IMR-90 (cell line): ENCODE data around the gene OR2AK2. TPM values are rescaled to one million over a fixed set of nuclear protein-coding genes. Genes with fewer than 3 reads are reported as not detected.

ENCODE experiments used
- ATAC-seq: fragments of 200-7000 bp; cut with Tn5 transposase; 2 replicates; pipeline ENCODE4 v1.9.1; 2020; ENCODE audit warnings: low read depth, mild to moderate bottlenecking, moderate library complexity
- BruUV-seq: library from RNA; stranded (reverse); fragments of 400-500 nt; replicated peaks from 2 replicates; lab custom pipeline; 2021; lab: Mats Ljungman, UMichigan
- CTCF ChIA-PET: fragments of 300-600 bp; formaldehyde crosslinking; extraction: SDS; loops from one replicate; lab custom pipeline; 2021; ENCODE audit warnings: antibody characterized with exemption; lab: Yijun Ruan, JAX
- POLR2A ChIA-PET: fragments of 300-600 bp; sonication (Branson Sonifier 250); formaldehyde crosslinking; loops from one replicate; lab custom pipeline; 2022; ENCODE audit warnings: antibody characterized with exemption; ENCODE audit not compliant: unreplicated experiment; lab: Charles Lee
- DNase-seq: peaks from one replicate; pipeline ENCODE4 v3.0.0; 2013
- H2AFZ ChIP-seq: replicated peaks from 2 replicates; pipeline ENCODE3; 2013; ENCODE audit warnings: low read length, mild to moderate bottlenecking; ENCODE audit not compliant: poor library complexity
- H2AK5ac ChIP-seq: 2 replicates; pipeline ENCODE4 v1.6.1; 2013; ENCODE audit warnings: low read depth, low read length, inconsistent platforms
- H2AK9ac ChIP-seq: replicated peaks from 2 replicates; pipeline ENCODE3; 2013; ENCODE audit warnings: mild to moderate bottlenecking, low read depth, low read length, moderate library complexity; ENCODE audit not compliant: poor library complexity
- H2BK120ac ChIP-seq: 2 replicates; pipeline ENCODE4 v1.6.1; 2013; ENCODE audit warnings: low read depth, low read length, inconsistent platforms
- H2BK15ac ChIP-seq: 3 replicates; pipeline ENCODE4 v1.6.1; 2013; ENCODE audit warnings: low read depth, low read length, inconsistent platforms
- H2BK20ac ChIP-seq: 2 replicates; pipeline ENCODE4 v1.6.1; 2013; ENCODE audit warnings: low read depth, mild to moderate bottlenecking, inconsistent platforms, low read length, moderate library complexity
- H2BK5ac ChIP-seq: 2 replicates; pipeline ENCODE4 v1.6.1; 2013; ENCODE audit warnings: mild to moderate bottlenecking, low read depth, low read length, inconsistent platforms; ENCODE audit not compliant: poor library complexity, severe bottlenecking
- H3K14ac ChIP-seq: replicated peaks from 2 replicates; pipeline ENCODE4 v1.6.1; 2013; ENCODE audit warnings: low read depth, low read length, inconsistent platforms
- H3K18ac ChIP-seq: 2 replicates; pipeline ENCODE4 v1.6.1; 2013; ENCODE audit warnings: low read depth, low read length, control low read depth
- H3K23ac ChIP-seq: 2 replicates; pipeline ENCODE4 v1.6.1; 2013; ENCODE audit warnings: low read depth, low read length, inconsistent platforms
- H3K27ac ChIP-seq: 2 replicates; pipeline ENCODE4 v1.5.1; 2013; ENCODE audit warnings: mild to moderate bottlenecking, control low read depth, low read length; ENCODE audit not compliant: insufficient read depth
- H3K27me3 ChIP-seq: 2 replicates; pipeline ENCODE4 v1.6.1; 2013; ENCODE audit warnings: low read length; ENCODE audit not compliant: control insufficient read depth, insufficient read depth
- H3K36me3 ChIP-seq: 2 replicates; pipeline ENCODE4 v1.6.1; 2013; ENCODE audit warnings: low read length, mixed read lengths; ENCODE audit not compliant: control insufficient read depth, insufficient read depth
- H3K4ac ChIP-seq: 2 replicates; pipeline ENCODE4 v1.6.1; 2013; ENCODE audit warnings: low read depth, low read length, inconsistent platforms
- H3K4me1 ChIP-seq: 2 replicates; pipeline ENCODE4 v1.6.1; 2013; ENCODE audit warnings: low read length, mixed read lengths; ENCODE audit not compliant: control insufficient read depth, insufficient read depth
- H3K4me2 ChIP-seq: 2 replicates; pipeline ENCODE4 v1.6.1; 2013; ENCODE audit warnings: low read depth, mild to moderate bottlenecking, control low read depth, low read length, moderate library complexity
- H3K4me3 ChIP-seq: 2 replicates; pipeline ENCODE4 v1.5.1; 2013; ENCODE audit warnings: low read depth, mild to moderate bottlenecking, control low read depth, low read length, moderate library complexity; ENCODE audit not compliant: insufficient read depth
- H3K56ac ChIP-seq: 2 replicates; pipeline ENCODE4 v1.6.1; 2013; ENCODE audit warnings: low read length, inconsistent platforms; ENCODE audit not compliant: insufficient read depth; ENCODE audit errors: extremely low read depth
- H3K79me1 ChIP-seq, 2 experiments: 2 replicates each; pipeline ENCODE4 v1.6.1; 2013; ENCODE audit warnings: low read length in 2 of 2, inconsistent platforms in 1 of 2, low read depth in 1 of 2
- H3K9ac ChIP-seq: 2 replicates; pipeline ENCODE4 v1.6.1; 2013; ENCODE audit warnings: low read depth, low read length, control low read depth
- H3K9me1 ChIP-seq: 2 replicates; pipeline ENCODE4 v1.6.1; 2013; ENCODE audit warnings: low read length, inconsistent platforms; ENCODE audit not compliant: insufficient read depth
- H3K9me3 ChIP-seq: 2 replicates; pipeline ENCODE4 v1.6.1; 2013; ENCODE audit warnings: low read length; ENCODE audit not compliant: control insufficient read depth, insufficient read depth
- H4K20me1 ChIP-seq: 2 replicates; pipeline ENCODE4 v1.6.1; 2013; ENCODE audit warnings: low read length, inconsistent platforms; ENCODE audit not compliant: insufficient read depth
- H4K5ac ChIP-seq: 2 replicates; pipeline ENCODE4 v1.6.1; 2013; ENCODE audit warnings: mild to moderate bottlenecking, low read depth, low read length, control low read depth
- H4K8ac ChIP-seq, 2 experiments: 2 replicates each; pipeline ENCODE4 v1.6.1; 2013; ENCODE audit warnings: low read depth in 2 of 2, low read length in 2 of 2, control low read depth in 1 of 2, inconsistent platforms in 1 of 2
- H4K91ac ChIP-seq: 2 replicates; pipeline ENCODE4 v1.6.1; 2013; ENCODE audit warnings: low read depth, low read length, inconsistent platforms; ENCODE audit not compliant: insufficient read depth
- BHLHE40 ChIP-seq: fragments of 150-350 bp; IDR thresholded peaks from 2 replicates; pipeline ENCODE4 v1.6.1; 2016; ENCODE audit warnings: mild to moderate bottlenecking, low read depth, low read length
- CEBPB ChIP-seq: IDR thresholded peaks from 2 replicates; pipeline ENCODE4 v1.6.1; 2012; ENCODE audit warnings: low read depth, low read length, improper control_type of control experiment
- CHD1 ChIP-seq: IDR thresholded peaks from 2 replicates; pipeline ENCODE4 v1.6.1; 2012; ENCODE audit warnings: low read depth, low read length, improper control_type of control experiment
- FOS ChIP-seq: fragments of 150-350 bp; IDR thresholded peaks from 2 replicates; pipeline ENCODE4 v1.6.1; 2016; ENCODE audit warnings: low read depth, low read length
- MAFK ChIP-seq: IDR thresholded peaks from 2 replicates; pipeline ENCODE4 v1.6.1; 2012; ENCODE audit warnings: low read depth, low read length, improper control_type of control experiment
- MAZ ChIP-seq: IDR thresholded peaks from 2 replicates; pipeline ENCODE4 v1.6.1; 2012; ENCODE audit warnings: low read depth, mild to moderate bottlenecking, low read length, improper control_type of control experiment, moderate library complexity, borderline replicate concordance
- MXI1 ChIP-seq: IDR thresholded peaks from 2 replicates; pipeline ENCODE4 v1.6.1; 2012; ENCODE audit warnings: low read depth, mild to moderate bottlenecking, low read length, moderate library complexity, borderline replicate concordance
- NFE2L2 ChIP-seq: fragments of 150-350 bp; IDR thresholded peaks from 2 replicates; pipeline ENCODE4 v1.6.1; 2016; ENCODE audit warnings: low read depth, mild to moderate bottlenecking, low read length
- POLR2A ChIP-seq: IDR thresholded peaks from 2 replicates; pipeline ENCODE4 v1.6.1; 2012; ENCODE audit warnings: mild to moderate bottlenecking, low read depth, low read length
- RAD21 ChIP-seq: IDR thresholded peaks from 2 replicates; pipeline ENCODE4 v1.6.1; 2012; ENCODE audit warnings: low read length, improper control_type of control experiment
- RCOR1 ChIP-seq: IDR thresholded peaks from 2 replicates; pipeline ENCODE4 v1.6.1; 2012; ENCODE audit warnings: mild to moderate bottlenecking, low read length, improper control_type of control experiment; ENCODE audit not compliant: insufficient replicate concordance
- RFX5 ChIP-seq: IDR thresholded peaks from 2 replicates; pipeline ENCODE4 v1.8.0; 2012; ENCODE audit warnings: low read depth, mild to moderate bottlenecking, low read length, moderate library complexity
- SMC3 ChIP-seq: fragments of 150-350 bp; IDR thresholded peaks from 2 replicates; pipeline ENCODE4 v1.6.1; 2016; ENCODE audit warnings: low read depth, mild to moderate bottlenecking, antibody characterized with exemption, low read length, moderate library complexity
- WGBS, 2 experiments: methylation state at CpG; one replicate each; pipeline versions ENCODE4 v1.1.5 to v1.1.7; 2013; ENCODE audit warnings: missing lambda C conversion rate in 2 of 2; ENCODE audit not compliant: insufficient read length in 1 of 2; ENCODE audit errors: extremely low coverage in 2 of 2; 5-methylcytosine and 5-hydroxymethylcytosine counted together
- dilution Hi-C: fragments of 300-500 bp; cut with HindIII; formaldehyde crosslinking; loops from one replicate; pipeline ENCODE4 v1.14.3; 2018; ENCODE audit warnings: low sequenced_read_pairs; ENCODE audit not compliant: unreplicated experiment
- in situ Hi-C: fragments of 300-500 bp; cut with MboI; formaldehyde crosslinking; loops from 3 replicates; pipeline ENCODE4 v1.14.3; 2019; ENCODE audit warnings: low sequenced_read_pairs, inconsistent platforms, mixed read lengths
- intact Hi-C: fragments of 100-400 bp; cut with micrococcal nuclease; formaldehyde crosslinking; loops from 2 replicates; pipeline ENCODE4 v1.10.0; 2022
- polyA plus RNA-seq, 3 experiments: library from polyadenylated mRNA; depleted of rRNA; stranded (reverse); fragments of >200 nt; gene quantifications; 2 replicates each; pipeline ENCODE4 v1.2.3, GENCODE V29; 2012; ENCODE audit warnings: low replicate concordance in 1 of 3
- total RNA-seq: library from RNA; depleted of rRNA; stranded (reverse); fragments of >200 nt; gene quantifications from 2 replicates; pipeline ENCODE4 v1.2.3, GENCODE V29; 2012
- TF ChIP-seq, protein P1 (sequence below): conservative IDR thresholded peaks from 2 replicates; pipeline ENCODE4 v1.5.1; 2012; ENCODE audit warnings: mild to moderate bottlenecking, low read depth, low read length, improper control_type of control experiment
- TF ChIP-seq, protein P2 (sequence below): fragments of 150-350 bp; IDR thresholded peaks from 2 replicates; pipeline ENCODE4 v1.6.1; 2017; ENCODE audit warnings: mild to moderate bottlenecking, antibody characterized with exemption, low read length, low read depth

Gene OR2AK2
- total and polyA plus RNA-seq, 2 of the 4 experiments (the other 2 are of a cell fraction), result not detected

DNA sequence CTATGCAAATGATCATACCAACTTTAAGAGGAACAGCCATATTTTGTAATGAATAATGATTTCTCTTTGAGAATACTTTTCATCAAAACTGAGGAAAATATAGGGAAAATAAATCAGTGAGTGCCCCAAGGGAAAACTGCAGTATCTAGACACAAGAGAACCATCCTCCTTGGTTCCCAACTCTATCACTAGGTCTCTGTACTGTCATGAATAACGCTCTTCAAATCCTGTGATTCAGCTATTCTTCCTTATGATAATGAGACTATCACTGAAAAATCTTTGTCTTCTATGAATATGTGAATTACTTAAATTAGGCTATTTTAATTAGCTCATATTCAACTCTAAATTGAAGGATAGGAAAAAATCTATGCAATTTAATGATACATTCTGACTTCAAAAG lies 50.8 kb downstream of the OR2AK2 start:
- Histone ChIP-seq H4K5ac (no peak overlapping the region), H2BK15ac (no peak overlapping the region), H3K27ac (no peak overlapping the region), H3K56ac (no peak overlapping the region), H3K9me3 (peaks cover 6% of the 10 kb centered on the region), H3K4ac (no peak overlapping the region), H3K4me2 (no peak overlapping the region), H3K14ac (no peak overlapping the region), H4K8ac (no peak overlapping the region), H2BK20ac (no peak overlapping the region), H4K91ac (no peak overlapping the region), H3K18ac (no peak overlapping the region), H4K20me1 (no peaks in the 10 kb centered on the region), H2AK5ac (no peak overlapping the region), H2BK120ac (no peak overlapping the region), H2AFZ (no peak overlapping the region), H3K9me1 (no peaks in the 10 kb centered on the region), H3K23ac (no peak overlapping the region), H3K4me3 (no peak overlapping the region), H2AK9ac (no peak overlapping the region), H3K27me3 (no peaks in the 10 kb centered on the region), H3K9ac (no peak overlapping the region), H3K4me1 (no peaks in the 10 kb centered on the region), H2BK5ac (no peak overlapping the region), H3K79me1 (no peaks in the 10 kb centered on the region), H3K36me3 (no peaks in the 10 kb centered on the region)
- WGBS, 2 experiments, result no CpG with 5 or more reads among the region's 1 CpG
- ATAC-seq, result no peak
- BruUV-seq, result no TSS peak
- TF ChIP-seq RCOR1, result no peak
- TF ChIP-seq CHD1, result no peak
- TF ChIP-seq FOS, result no peak
- TF ChIP-seq, protein P1, sequence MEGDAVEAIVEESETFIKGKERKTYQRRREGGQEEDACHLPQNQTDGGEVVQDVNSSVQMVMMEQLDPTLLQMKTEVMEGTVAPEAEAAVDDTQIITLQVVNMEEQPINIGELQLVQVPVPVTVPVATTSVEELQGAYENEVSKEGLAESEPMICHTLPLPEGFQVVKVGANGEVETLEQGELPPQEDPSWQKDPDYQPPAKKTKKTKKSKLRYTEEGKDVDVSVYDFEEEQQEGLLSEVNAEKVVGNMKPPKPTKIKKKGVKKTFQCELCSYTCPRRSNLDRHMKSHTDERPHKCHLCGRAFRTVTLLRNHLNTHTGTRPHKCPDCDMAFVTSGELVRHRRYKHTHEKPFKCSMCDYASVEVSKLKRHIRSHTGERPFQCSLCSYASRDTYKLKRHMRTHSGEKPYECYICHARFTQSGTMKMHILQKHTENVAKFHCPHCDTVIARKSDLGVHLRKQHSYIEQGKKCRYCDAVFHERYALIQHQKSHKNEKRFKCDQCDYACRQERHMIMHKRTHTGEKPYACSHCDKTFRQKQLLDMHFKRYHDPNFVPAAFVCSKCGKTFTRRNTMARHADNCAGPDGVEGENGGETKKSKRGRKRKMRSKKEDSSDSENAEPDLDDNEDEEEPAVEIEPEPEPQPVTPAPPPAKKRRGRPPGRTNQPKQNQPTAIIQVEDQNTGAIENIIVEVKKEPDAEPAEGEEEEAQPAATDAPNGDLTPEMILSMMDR, result no peak
- no peak for TF ChIP-seq NFE2L2
- TF ChIP-seq, protein P2, sequence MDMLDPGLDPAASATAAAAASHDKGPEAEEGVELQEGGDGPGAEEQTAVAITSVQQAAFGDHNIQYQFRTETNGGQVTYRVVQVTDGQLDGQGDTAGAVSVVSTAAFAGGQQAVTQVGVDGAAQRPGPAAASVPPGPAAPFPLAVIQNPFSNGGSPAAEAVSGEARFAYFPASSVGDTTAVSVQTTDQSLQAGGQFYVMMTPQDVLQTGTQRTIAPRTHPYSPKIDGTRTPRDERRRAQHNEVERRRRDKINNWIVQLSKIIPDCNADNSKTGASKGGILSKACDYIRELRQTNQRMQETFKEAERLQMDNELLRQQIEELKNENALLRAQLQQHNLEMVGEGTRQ, result no peak
- no peak for TF ChIP-seq MAZ
- TF ChIP-seq MAFK, result no peak
- no peak for TF ChIP-seq BHLHE40
- TF ChIP-seq CEBPB, result no peak
- no peak for TF ChIP-seq MXI1
- no peak for TF ChIP-seq POLR2A
- TF ChIP-seq RFX5, result no peak
- no peak for TF ChIP-seq SMC3
- TF ChIP-seq RAD21, result no peak
- ChIA-PET CTCF (no interaction called here), POLR2A (no interaction called here)
- DNase-seq, result no peak
- in situ Hi-C loops, result no loop called here
- dilution Hi-C loops, result no loop called here
- intact Hi-C loops, result no loop called here
